Mesothelial cell of epicardium (in vitro differentiated cells): ENCODE measurements around the gene BDNF. TPM values are rescaled to one million over a fixed set of nuclear protein-coding genes. Genes with fewer than 3 reads are reported as not detected.

Experiments
- DNase-seq, 2 experiments: peaks; one replicate each; pipeline ENCODE4 v3.0.0; 2021; ENCODE audit warnings: low spot score in 2 of 2; ENCODE audit not compliant: unreplicated experiment in 2 of 2
- H3K27ac Mint-ChIP-seq: 2 replicates; pipeline ENCODE4 v1.8.0; 2021; ENCODE audit warnings: mixed read lengths
- H3K27me3 Mint-ChIP-seq: 2 replicates; pipeline ENCODE4 v1.8.0; 2021; ENCODE audit warnings: low read depth, mixed read lengths
- H3K36me3 Mint-ChIP-seq: 2 replicates; pipeline ENCODE4 v1.8.0; 2021; ENCODE audit warnings: mixed read lengths
- H3K4me1 Mint-ChIP-seq: 2 replicates; pipeline ENCODE4 v1.8.0; 2021; ENCODE audit warnings: mixed read lengths
- H3K4me3 Mint-ChIP-seq: 2 replicates; pipeline ENCODE4 v1.8.0; 2021; ENCODE audit warnings: mild to moderate bottlenecking, moderate library complexity, mixed read lengths
- H3K9me3 Mint-ChIP-seq: 2 replicates; pipeline ENCODE4 v1.8.0; 2021; ENCODE audit warnings: mixed read lengths
- total RNA-seq: library from RNA; stranded (reverse); gene quantifications from 3 replicates; pipeline ENCODE4 v1.2.1, GENCODE V29; 2021
- TF ChIP-seq, protein P1 (sequence below): fragments of 200-600 bp; sonication (generic); IDR thresholded peaks from one replicate; pipeline ENCODE4 v1.5.0; 2021; ENCODE audit warnings: antibody characterized with exemption; ENCODE audit not compliant: unreplicated experiment

Gene BDNF
- total RNA-seq, 1 donor from 2014 or later: 7.9 TPM

DNA sequence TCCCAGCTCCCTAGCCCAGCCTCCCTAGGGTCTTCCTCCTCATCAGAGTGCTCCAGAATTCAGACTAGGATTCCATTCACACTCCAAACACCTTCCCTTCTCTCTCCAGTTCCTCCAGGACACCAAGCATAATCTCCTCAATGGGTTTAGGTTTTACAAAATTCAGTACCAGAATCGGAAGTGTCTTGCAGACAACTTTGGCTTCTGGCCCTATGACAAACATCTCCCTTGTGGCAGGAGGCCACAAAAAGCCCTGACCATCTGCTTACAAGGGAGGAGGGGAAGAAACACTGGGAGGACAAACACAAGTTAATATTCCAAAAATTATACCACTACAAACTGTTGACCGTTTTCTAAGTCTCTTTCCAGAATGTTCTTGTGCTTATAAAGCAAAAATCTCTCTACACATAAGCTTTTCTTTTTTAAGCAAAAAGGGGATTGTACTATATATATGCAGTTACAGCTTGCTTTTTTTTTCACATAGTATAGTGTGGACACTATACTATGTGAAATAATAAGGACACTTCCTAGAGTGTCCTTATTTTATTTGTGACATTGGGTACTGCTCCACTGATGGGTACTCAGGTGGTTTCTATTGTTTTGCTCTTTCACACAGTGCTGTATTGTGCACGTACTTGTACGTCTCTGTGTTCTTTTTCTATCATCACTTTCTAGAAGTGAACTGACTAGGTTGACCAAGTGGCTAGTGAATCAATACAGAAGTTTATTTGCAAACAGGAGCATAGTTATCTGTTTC is 78.7 kb downstream of the BDNF start:
- no peaks in the 10 kb centered on the region for H3K9me3 Mint-ChIP-seq
- DNase-seq: no peak
- H3K4me1 Mint-ChIP-seq: no peaks in the 10 kb centered on the region
- peaks cover 8% of the 10 kb centered on the region for H3K27me3 Mint-ChIP-seq
- TF ChIP-seq, protein P1, sequence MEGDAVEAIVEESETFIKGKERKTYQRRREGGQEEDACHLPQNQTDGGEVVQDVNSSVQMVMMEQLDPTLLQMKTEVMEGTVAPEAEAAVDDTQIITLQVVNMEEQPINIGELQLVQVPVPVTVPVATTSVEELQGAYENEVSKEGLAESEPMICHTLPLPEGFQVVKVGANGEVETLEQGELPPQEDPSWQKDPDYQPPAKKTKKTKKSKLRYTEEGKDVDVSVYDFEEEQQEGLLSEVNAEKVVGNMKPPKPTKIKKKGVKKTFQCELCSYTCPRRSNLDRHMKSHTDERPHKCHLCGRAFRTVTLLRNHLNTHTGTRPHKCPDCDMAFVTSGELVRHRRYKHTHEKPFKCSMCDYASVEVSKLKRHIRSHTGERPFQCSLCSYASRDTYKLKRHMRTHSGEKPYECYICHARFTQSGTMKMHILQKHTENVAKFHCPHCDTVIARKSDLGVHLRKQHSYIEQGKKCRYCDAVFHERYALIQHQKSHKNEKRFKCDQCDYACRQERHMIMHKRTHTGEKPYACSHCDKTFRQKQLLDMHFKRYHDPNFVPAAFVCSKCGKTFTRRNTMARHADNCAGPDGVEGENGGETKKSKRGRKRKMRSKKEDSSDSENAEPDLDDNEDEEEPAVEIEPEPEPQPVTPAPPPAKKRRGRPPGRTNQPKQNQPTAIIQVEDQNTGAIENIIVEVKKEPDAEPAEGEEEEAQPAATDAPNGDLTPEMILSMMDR: no peak
- no peaks in the 10 kb centered on the region for H3K36me3 Mint-ChIP-seq
- H3K4me3 Mint-ChIP-seq: no peak overlapping the region
- no peak overlapping the region for H3K27ac Mint-ChIP-seq

DNA sequence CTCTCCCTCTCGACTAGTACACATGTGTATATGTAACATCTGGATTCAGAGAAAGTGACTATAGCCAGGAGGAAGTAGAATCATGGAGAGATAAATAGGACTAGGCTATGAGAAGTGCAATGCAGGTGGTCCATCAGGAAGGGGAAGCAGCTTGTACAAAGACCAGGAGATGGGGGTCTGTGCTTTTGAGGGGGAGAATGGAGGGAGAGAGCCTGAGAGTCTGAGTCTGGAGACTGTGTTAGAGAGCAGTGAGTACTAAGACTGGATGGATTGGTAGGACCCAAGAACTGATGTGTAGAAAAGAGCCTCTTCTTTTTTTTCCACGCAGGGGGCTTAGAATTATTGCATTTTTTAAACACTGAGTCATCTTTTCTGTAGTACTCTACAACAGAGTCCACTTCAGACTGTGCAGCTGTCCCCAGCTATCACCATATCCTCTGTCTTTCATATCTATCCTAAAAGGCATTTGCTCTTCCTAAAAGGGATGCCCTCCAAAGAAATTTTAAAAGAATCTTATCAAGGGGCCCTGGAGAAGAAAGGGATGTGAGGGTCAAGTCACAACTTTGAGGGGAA is 80.4 kb downstream of the BDNF start:
- H3K27me3 Mint-ChIP-seq: peaks cover under 1% of the 10 kb centered on the region
- no peaks in the 10 kb centered on the region for H3K4me1 Mint-ChIP-seq
- H3K4me3 Mint-ChIP-seq: no peak overlapping the region
- TF ChIP-seq, protein P1: no peak
- DNase-seq: no peak
- no peak overlapping the region for H3K27ac Mint-ChIP-seq
- H3K9me3 Mint-ChIP-seq: no peaks in the 10 kb centered on the region
- H3K36me3 Mint-ChIP-seq: no peaks in the 10 kb centered on the region

DNA sequence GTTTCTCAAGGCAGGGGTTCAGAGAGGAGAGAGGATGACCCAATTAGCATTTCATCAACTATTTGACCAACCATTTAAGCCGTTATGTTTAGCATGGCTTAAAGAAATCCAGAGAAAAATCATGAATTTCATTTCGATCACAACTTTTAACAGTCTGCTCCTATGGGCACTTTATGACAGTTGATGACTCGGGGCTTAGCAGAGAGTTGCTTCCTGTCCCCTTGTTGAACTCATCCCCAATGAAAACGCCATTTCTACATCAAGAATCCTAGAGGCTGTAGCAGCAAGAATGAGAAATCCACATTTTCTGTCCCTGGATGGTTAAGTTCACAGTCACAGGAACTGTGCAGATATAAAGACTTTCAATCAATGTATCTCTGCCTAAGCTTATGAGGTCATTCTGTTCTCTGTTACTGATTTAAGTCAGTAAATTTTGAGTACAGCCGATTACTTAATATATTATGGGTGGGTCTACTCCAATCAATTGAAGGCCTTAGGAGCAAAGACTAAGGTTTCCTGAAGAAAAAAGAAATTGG is 81.1 kb downstream of the BDNF start:
- TF ChIP-seq, protein P1: no peak
- Mint-ChIP-seq H3K36me3 (no peaks in the 10 kb centered on the region), H3K27ac (no peak overlapping the region), H3K27me3 (no peaks in the 10 kb centered on the region), H3K4me3 (no peak overlapping the region), H3K4me1 (no peaks in the 10 kb centered on the region), H3K9me3 (no peaks in the 10 kb centered on the region)
- no peak for DNase-seq

DNA sequence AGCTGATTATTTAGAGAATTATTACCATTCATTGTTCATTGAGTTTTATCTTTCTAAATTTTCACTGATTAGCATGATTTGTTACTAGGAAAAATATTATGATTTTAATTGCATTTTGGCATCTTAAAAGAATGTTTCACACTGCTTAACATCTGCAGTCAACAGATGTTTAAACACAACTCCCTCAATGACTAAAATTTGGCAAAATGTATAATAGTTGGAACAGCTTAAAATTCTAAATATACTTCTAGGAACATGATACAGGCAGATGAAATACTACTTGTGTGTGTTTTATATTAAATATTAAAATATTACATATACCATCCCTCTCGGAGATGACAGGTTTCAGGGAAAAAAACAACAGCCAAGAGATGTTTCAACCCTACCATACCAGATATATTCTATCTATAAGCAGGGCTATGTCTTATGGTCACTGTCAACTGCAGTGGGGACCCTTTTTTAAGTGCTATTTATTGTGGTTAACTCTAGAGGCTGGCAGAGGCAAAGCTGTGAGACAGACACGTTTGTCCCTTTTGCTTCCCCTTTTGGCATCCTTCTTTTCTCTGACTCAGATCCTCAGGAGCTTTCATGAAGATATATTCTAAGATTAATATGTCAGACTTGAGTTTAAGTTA is 81.9 kb downstream of the BDNF start:
- H3K9me3 Mint-ChIP-seq: no peaks in the 10 kb centered on the region
- H3K27me3 Mint-ChIP-seq: no peaks in the 10 kb centered on the region
- H3K36me3 Mint-ChIP-seq: no peaks in the 10 kb centered on the region
- no peak overlapping the region for H3K4me3 Mint-ChIP-seq
- H3K27ac Mint-ChIP-seq: no peak overlapping the region
- no peaks in the 10 kb centered on the region for H3K4me1 Mint-ChIP-seq
- TF ChIP-seq, protein P1: no peak
- no peak for DNase-seq

DNA sequence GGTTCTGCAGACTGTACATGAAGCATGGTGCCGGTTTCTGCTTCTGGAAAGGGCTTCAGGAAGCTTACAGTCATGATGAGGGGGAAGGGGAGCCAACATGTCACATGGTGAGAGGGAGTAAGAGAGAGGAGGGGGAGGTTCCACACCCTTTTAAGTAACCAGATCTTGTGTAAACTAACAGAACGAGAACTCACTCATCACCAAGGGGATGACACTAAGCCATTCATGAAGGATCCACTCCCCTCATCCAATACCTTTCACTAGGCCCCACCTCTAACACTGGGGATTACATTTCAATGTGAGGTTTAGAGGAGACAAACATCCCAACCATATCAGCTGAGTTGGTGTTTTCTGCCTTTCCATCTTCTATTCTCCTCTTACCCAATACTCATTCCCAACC is 83.5 kb downstream of the BDNF start:
- H3K4me1 Mint-ChIP-seq: no peaks in the 10 kb centered on the region
- H3K9me3 Mint-ChIP-seq: no peaks in the 10 kb centered on the region
- no peaks in the 10 kb centered on the region for H3K27me3 Mint-ChIP-seq
- H3K36me3 Mint-ChIP-seq: no peaks in the 10 kb centered on the region
- no peak overlapping the region for H3K27ac Mint-ChIP-seq
- H3K4me3 Mint-ChIP-seq: no peak overlapping the region
- no peak for DNase-seq
- TF ChIP-seq, protein P1: no peak
